GM12878 (cell line): ENCODE data around the gene TBPL2. TPM values are rescaled to one million over a fixed set of nuclear protein-coding genes. Genes with fewer than 3 reads are reported as not detected.

Experiments
- ATAC-seq: fragments of 200-7000 bp; cut with Tn5 transposase; 3 replicates; pipeline ENCODE4 v1.9.1; 2020; ENCODE audit warnings: mild to moderate bottlenecking, moderate library complexity
- BruUV-seq: library from RNA; stranded (reverse); fragments of 400-500 nt; replicated peaks from 2 replicates; lab custom pipeline; 2021; lab: Mats Ljungman, UMichigan
- CTCF ChIA-PET: fragments of 300-600 bp; sonication (Branson Sonifier 250); formaldehyde crosslinking; extraction: SDS; loops from one replicate; lab custom pipeline; 2021; ENCODE audit warnings: inconsistent platforms; lab: Yijun Ruan, JAX
- POLR2A ChIA-PET: fragments of 350-600 bp; formaldehyde crosslinking; extraction: SDS; loops from one replicate; lab custom pipeline; 2021; ENCODE audit warnings: inconsistent platforms; lab: Charles Lee
- RAD21 ChIA-PET: fragments of 300-600 bp; sonication (Branson Sonifier 250); formaldehyde crosslinking; loops from one replicate; lab custom pipeline; 2023; ENCODE audit warnings: antibody characterized with exemption; ENCODE audit not compliant: unreplicated experiment; lab: Charles Lee
- SMC1A ChIA-PET: fragments of 300-600 bp; sonication (Branson Sonifier 250); formaldehyde crosslinking; loops from one replicate; lab custom pipeline; 2023; ENCODE audit not compliant: unreplicated experiment, uncharacterized antibody; lab: Charles Lee
- DNase-seq: peaks from one replicate; pipeline ENCODE4 v3.0.0-alpha.2; 2011; ENCODE audit warnings: low read depth, low spot score
- FAIRE-seq: peaks from 3 replicates; lab custom pipeline; 2011; peaks lifted over from hg19 to GRCh38; lab: Jason Lieb, UNC
- H2AFZ ChIP-seq: 2 replicates; pipeline ENCODE4 v1.6.0; 2011; ENCODE audit warnings: low read depth, low read length, control low read depth; ENCODE audit not compliant: control insufficient read depth
- H3K27ac ChIP-seq: 2 replicates; pipeline ENCODE4 v1.5.1; 2011; ENCODE audit warnings: control low read depth; ENCODE audit not compliant: control insufficient read depth, insufficient read depth
- H3K27me3 ChIP-seq, 2 experiments: replicated peaks in 1 of 2; 2 replicates each; pipeline versions ENCODE4 v1.6.0 to v1.6.1; 2011; ENCODE audit warnings: low read length in 1 of 2; ENCODE audit not compliant: control insufficient read depth in 2 of 2, insufficient read depth in 2 of 2
- H3K36me3 ChIP-seq, 2 experiments: 2 replicates each; pipeline ENCODE4 v1.5.1; 2011; ENCODE audit warnings: low read length in 1 of 2; ENCODE audit not compliant: control insufficient read depth in 2 of 2, insufficient read depth in 2 of 2
- H3K4me1 ChIP-seq: 2 replicates; pipeline ENCODE4 v1.6.1; 2011; ENCODE audit warnings: mild to moderate bottlenecking, low read length, moderate library complexity, mixed read lengths; ENCODE audit not compliant: control insufficient read depth, insufficient read depth
- H3K4me2 ChIP-seq: 2 replicates; pipeline ENCODE4 v1.6.0; 2011; ENCODE audit warnings: control low read depth; ENCODE audit not compliant: control insufficient read depth, insufficient read depth
- H3K4me3 ChIP-seq: fragments of 200-600 bp; sonication (generic); 2 replicates; pipeline ENCODE4 v1.5.1; 2016
- H3K79me2 ChIP-seq: 2 replicates; pipeline ENCODE4 v1.6.0; 2011; ENCODE audit warnings: low read length; ENCODE audit not compliant: control insufficient read depth, insufficient read depth
- H3K9ac ChIP-seq: 2 replicates; pipeline ENCODE4 v1.8.0; 2011; ENCODE audit warnings: low read length, control low read depth, mixed read lengths; ENCODE audit not compliant: control insufficient read depth, insufficient read depth
- H3K9me3 ChIP-seq: replicated peaks from 3 replicates; pipeline ENCODE4 v1.5.1; 2011; ENCODE audit warnings: mild to moderate bottlenecking, low read length; ENCODE audit not compliant: control insufficient read depth, insufficient read depth
- H4K20me1 ChIP-seq: 2 replicates; pipeline ENCODE4 v1.6.0; 2011; ENCODE audit not compliant: control insufficient read depth, insufficient read depth
- BMI1 ChIP-seq: fragments of 450-650 bp; IDR thresholded peaks from 2 replicates; pipeline ENCODE4 v1.6.1; 2016; ENCODE audit warnings: mild to moderate bottlenecking, moderate library complexity, borderline replicate concordance
- KDM1A ChIP-seq: fragments of 200-600 bp; sonication (generic); IDR thresholded peaks from 2 replicates; pipeline ENCODE4 v1.6.1; 2016; ENCODE audit warnings: borderline replicate concordance
- MTA2 ChIP-seq: fragments of 450-650 bp; IDR thresholded peaks from 2 replicates; pipeline ENCODE4 v1.6.1; 2016; ENCODE audit warnings: low read depth, mild to moderate bottlenecking, moderate library complexity
- PML ChIP-seq: IDR thresholded peaks from 2 replicates; pipeline ENCODE4 v1.6.1; 2012; ENCODE audit warnings: low read length, inconsistent platforms
- STAT3 ChIP-seq: IDR thresholded peaks from 2 replicates; pipeline ENCODE4 v1.6.1; 2011; ENCODE audit warnings: low read depth, low read length, improper control_type of control experiment
- ZNF207 ChIP-seq: fragments of 450-650 bp; IDR thresholded peaks from 2 replicates; pipeline ENCODE4 v1.6.1; 2014; ENCODE audit warnings: antibody characterized with exemption, mild to moderate bottlenecking, borderline replicate concordance
- WGBS: methylation state at CpG from one replicate; pipeline ENCODE4 v1.1.6; 2016; ENCODE audit warnings: low lambda C conversion rate; ENCODE audit not compliant: insufficient replicate concordance, insufficient coverage; ENCODE audit errors: missing lambda C conversion rate; 5-methylcytosine and 5-hydroxymethylcytosine counted together
- in situ Hi-C: fragments of 300-500 bp; cut with MboI; formaldehyde crosslinking; loops from 9 replicates; pipeline ENCODE4 v1.14.3; 2018; ENCODE audit warnings: mixed read lengths
- intact Hi-C: fragments of 100-400 bp; cut with micrococcal nuclease; formaldehyde crosslinking; loops from one replicate; pipeline ENCODE4 v1.14.2; 2022; ENCODE audit not compliant: unreplicated experiment
- polyA plus RNA-seq, 11 experiments: library from polyadenylated mRNA; depleted of rRNA in 4 of 11; unstranded in 6 of 11; stranded (reverse) in 5 of 11; fragments of >200 nt; fragmentation: Nextera tagmentation in 4 of 11; fragmentation: Illumina TruSeq in 1 of 11; extraction: Ambion mirVana in 4 of 11; extraction: Trizol in 1 of 11; gene quantifications; 1 replicate in 1 of 11; 2 replicates in 10 of 11; pipeline versions ENCODE4 v1.2.1 to v1.2.3, GENCODE V29; 2011 to 2016; ENCODE audit warnings: inconsistent platforms in 2 of 11, missing spikeins in 2 of 11, low read depth in 1 of 11
- total RNA-seq, 4 experiments: library from RNA; depleted of rRNA in 3 of 4; stranded (reverse); fragments of >200 nt in 3 of 4; fragmentation: Illumina TruSeq in 1 of 4; extraction: Trizol in 1 of 4; gene quantifications; 2 replicates each; pipeline versions ENCODE4 v1.2.1 to v1.2.3, GENCODE V29; 2013 to 2021
- TF ChIP-seq, protein P1 (sequence below): fragments of 450-650 bp; IDR thresholded peaks from 2 replicates; pipeline ENCODE4 v1.6.1; 2016; ENCODE audit warnings: mild to moderate bottlenecking, moderate library complexity, borderline replicate concordance
- TF ChIP-seq, protein P2 (sequence below): fragments of 450-650 bp; IDR thresholded peaks from 2 replicates; pipeline ENCODE4 v1.6.1; 2018; ENCODE audit warnings: borderline replicate concordance, mild to moderate bottlenecking; ENCODE audit not compliant: partially characterized antibody
- TF ChIP-seq, protein P3 (sequence below): fragments of 450-650 bp; IDR thresholded peaks from 2 replicates; pipeline ENCODE4 v1.6.1; 2017; ENCODE audit warnings: mild to moderate bottlenecking
- TF ChIP-seq, protein P4 (sequence below): IDR thresholded peaks from 2 replicates; pipeline ENCODE4 v1.6.1; 2011; ENCODE audit warnings: low read depth, low read length, improper control_type of control experiment, borderline replicate concordance

TBPL2 gene
- total and polyA plus RNA-seq, 10 of the 15 experiments (the other 5 are each of a cell fraction or from before 2014, with no cell fraction given): 0.41 TPM; not detected in 9

- TF ChIP-seq, protein P1, sequence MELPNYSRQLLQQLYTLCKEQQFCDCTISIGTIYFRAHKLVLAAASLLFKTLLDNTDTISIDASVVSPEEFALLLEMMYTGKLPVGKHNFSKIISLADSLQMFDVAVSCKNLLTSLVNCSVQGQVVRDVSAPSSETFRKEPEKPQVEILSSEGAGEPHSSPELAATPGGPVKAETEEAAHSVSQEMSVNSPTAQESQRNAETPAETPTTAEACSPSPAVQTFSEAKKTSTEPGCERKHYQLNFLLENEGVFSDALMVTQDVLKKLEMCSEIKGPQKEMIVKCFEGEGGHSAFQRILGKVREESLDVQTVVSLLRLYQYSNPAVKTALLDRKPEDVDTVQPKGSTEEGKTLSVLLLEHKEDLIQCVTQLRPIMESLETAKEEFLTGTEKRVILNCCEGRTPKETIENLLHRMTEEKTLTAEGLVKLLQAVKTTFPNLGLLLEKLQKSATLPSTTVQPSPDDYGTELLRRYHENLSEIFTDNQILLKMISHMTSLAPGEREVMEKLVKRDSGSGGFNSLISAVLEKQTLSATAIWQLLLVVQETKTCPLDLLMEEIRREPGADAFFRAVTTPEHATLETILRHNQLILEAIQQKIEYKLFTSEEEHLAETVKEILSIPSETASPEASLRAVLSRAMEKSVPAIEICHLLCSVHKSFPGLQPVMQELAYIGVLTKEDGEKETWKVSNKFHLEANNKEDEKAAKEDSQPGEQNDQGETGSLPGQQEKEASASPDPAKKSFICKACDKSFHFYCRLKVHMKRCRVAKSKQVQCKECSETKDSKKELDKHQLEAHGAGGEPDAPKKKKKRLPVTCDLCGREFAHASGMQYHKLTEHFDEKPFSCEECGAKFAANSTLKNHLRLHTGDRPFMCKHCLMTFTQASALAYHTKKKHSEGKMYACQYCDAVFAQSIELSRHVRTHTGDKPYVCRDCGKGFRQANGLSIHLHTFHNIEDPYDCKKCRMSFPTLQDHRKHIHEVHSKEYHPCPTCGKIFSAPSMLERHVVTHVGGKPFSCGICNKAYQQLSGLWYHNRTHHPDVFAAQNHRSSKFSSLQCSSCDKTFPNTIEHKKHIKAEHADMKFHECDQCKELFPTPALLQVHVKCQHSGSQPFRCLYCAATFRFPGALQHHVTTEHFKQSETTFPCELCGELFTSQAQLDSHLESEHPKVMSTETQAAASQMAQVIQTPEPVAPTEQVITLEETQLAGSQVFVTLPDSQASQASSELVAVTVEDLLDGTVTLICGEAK: no peak
- TF ChIP-seq ZNF207: no peak
- no peak for TF ChIP-seq KDM1A
- TF ChIP-seq MTA2: no peak
- TF ChIP-seq, protein P2, sequence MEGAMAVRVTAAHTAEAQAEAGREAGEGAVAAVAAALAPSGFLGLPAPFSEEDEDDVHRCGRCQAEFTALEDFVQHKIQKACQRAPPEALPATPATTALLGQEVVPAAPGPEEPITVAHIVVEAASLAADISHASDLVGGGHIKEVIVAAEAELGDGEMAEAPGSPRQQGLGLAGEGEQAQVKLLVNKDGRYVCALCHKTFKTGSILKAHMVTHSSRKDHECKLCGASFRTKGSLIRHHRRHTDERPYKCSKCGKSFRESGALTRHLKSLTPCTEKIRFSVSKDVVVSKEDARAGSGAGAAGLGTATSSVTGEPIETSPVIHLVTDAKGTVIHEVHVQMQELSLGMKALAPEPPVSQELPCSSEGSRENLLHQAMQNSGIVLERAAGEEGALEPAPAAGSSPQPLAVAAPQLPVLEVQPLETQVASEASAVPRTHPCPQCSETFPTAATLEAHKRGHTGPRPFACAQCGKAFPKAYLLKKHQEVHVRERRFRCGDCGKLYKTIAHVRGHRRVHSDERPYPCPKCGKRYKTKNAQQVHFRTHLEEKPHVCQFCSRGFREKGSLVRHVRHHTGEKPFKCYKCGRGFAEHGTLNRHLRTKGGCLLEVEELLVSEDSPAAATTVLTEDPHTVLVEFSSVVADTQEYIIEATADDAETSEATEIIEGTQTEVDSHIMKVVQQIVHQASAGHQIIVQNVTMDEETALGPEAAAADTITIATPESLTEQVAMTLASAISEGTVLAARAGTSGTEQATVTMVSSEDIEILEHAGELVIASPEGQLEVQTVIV: no peak
- TF ChIP-seq PML: no peak
These were observed 41.4 kb upstream of the TBPL2 start (continued) for GRCh38 chr14:55481769-55482168.

DNA sequence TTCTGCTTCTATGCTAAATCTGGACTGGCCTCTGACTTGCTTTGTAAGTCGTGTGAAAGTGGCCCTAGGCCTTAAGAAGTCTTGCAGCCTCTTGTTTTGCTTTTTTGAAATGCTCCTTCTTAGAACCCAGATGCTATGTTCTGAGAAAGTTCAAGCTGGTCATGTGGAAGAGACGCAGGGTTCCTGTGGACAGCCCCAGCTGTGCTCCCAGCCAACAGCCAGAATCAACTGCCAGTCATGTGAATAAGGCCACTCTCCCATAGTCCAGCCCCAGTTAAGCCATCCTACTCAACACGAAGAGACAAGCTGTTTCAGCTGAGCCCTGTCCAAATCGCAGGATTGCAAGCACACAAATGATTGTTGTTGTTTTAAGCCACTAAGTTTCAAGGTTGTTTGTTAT lies 37.3 kb upstream of the TBPL2 start:
- FAIRE-seq: no peak
- CTCF ChIA-PET: no interaction called here
- RAD21 ChIA-PET: no interaction called here
- Histone ChIP-seq H3K4me3 (no peak overlapping the region), H4K20me1 (no peaks in the 10 kb centered on the region; the same call in 1 of the 2 replicates), H3K79me2 (no peaks in the 10 kb centered on the region), H3K36me3 (no peaks in the 10 kb centered on the region), H3K4me1 (no peaks in the 10 kb centered on the region), H2AFZ (no peak overlapping the region), H3K9me3 (no peaks in the 10 kb centered on the region), H3K27ac (no peak overlapping the region), H3K9ac (no peak overlapping the region), H3K4me2 (no peak overlapping the region), H3K27me3 (no peaks in the 10 kb centered on the region)
- BruUV-seq: no TSS peak
- no peak for ATAC-seq
- POLR2A ChIA-PET: no interaction called here
- 38% methylated on average over 4 of the region's 4 CpGs for WGBS
- no peak for DNase-seq
- TF ChIP-seq, protein P3, sequence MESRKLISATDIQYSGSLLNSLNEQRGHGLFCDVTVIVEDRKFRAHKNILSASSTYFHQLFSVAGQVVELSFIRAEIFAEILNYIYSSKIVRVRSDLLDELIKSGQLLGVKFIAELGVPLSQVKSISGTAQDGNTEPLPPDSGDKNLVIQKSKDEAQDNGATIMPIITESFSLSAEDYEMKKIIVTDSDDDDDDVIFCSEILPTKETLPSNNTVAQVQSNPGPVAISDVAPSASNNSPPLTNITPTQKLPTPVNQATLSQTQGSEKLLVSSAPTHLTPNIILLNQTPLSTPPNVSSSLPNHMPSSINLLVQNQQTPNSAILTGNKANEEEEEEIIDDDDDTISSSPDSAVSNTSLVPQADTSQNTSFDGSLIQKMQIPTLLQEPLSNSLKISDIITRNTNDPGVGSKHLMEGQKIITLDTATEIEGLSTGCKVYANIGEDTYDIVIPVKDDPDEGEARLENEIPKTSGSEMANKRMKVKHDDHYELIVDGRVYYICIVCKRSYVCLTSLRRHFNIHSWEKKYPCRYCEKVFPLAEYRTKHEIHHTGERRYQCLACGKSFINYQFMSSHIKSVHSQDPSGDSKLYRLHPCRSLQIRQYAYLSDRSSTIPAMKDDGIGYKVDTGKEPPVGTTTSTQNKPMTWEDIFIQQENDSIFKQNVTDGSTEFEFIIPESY: no peak
- no peak for TF ChIP-seq BMI1
- TF ChIP-seq STAT3: no peak
- TF ChIP-seq, protein P4, sequence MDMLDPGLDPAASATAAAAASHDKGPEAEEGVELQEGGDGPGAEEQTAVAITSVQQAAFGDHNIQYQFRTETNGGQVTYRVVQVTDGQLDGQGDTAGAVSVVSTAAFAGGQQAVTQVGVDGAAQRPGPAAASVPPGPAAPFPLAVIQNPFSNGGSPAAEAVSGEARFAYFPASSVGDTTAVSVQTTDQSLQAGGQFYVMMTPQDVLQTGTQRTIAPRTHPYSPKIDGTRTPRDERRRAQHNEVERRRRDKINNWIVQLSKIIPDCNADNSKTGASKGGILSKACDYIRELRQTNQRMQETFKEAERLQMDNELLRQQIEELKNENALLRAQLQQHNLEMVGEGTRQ: no peak
- SMC1A ChIA-PET: interaction anchor here (1.0 kb wide), 1 partner anchor 19 kb away, joined by 3 read pairs; no protein-coding TSS in a partner anchor
- intact Hi-C loops (no loop called here), in situ Hi-C loops (no loop called here)
